LNCAP (cell line): ENCODE data around the gene NXPH4.

Experiments
- CTCF ChIP-seq: fragments of 450-650 bp; IDR thresholded peaks from 2 replicates; pipeline ENCODE4 v1.5.1; 2017; ENCODE audit warnings: mild to moderate bottlenecking

NXPH4 gene

GRCh38 chr12:57233357-57234232 lies 17.0 kb downstream of the NXPH4 start:
- TF ChIP-seq CTCF, result no peak

DNA sequence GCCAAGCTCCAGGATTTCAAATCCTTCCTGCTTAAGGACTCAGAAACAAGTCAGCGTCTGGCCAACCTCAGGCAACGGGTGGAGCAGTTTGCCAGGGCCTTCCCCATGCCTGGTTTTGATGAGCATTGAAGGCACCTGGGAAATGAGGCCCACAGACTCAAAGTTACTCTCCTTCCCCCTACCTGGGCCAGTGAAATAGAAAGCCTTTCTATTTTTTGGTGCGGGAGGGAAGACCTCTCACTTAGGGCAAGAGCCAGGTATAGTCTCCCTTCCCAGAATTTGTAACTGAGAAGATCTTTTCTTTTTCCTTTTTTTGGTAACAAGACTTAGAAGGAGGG lies 17.6 kb downstream of the NXPH4 start:
- TF ChIP-seq CTCF, result no peak

- no peak for TF ChIP-seq CTCF
These were observed 18.0 kb downstream of the NXPH4 start for GRCh38 chr12:57234571-57235016.

DNA sequence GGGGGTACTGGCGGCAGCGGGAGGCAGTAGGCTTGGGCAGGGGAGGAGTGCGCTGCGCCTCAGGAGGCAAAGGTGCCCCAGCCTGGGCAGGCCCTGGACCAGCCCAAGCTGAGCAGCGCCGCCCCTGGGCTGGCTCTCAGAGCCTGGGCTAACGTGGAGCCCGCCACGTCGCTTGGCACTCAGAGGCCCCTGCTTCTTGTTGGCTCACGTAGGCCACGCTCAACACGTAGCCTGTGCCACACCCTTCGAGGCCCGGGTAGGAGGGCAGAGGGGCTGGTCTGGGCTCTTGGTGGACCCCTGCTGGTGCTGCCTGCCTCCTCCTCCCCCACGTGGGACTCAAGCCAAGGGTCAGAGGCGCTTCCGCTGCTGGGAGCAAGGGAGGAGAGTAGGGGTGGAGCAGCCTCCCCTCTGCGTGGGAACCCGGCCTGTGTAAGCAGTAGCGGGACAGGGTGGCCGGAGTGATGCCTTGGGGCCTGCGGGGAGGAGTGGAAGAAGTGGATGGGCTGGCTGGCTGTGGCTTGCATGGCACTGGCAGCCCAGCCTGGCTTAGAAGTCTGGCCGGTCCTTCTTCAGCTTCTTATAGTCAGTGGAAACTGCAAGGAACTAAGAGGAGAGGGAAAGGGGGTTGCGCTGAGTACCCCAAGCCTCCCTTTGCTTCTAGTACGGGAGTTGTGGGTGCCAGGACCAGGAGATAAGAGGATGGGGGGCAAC lies 18.6 kb downstream of the NXPH4 start:
- no peak for TF ChIP-seq CTCF

- TF ChIP-seq CTCF, result no peak
These were observed 19.1 kb downstream of the NXPH4 start for GRCh38 chr12:57235728-57236131.

DNA sequence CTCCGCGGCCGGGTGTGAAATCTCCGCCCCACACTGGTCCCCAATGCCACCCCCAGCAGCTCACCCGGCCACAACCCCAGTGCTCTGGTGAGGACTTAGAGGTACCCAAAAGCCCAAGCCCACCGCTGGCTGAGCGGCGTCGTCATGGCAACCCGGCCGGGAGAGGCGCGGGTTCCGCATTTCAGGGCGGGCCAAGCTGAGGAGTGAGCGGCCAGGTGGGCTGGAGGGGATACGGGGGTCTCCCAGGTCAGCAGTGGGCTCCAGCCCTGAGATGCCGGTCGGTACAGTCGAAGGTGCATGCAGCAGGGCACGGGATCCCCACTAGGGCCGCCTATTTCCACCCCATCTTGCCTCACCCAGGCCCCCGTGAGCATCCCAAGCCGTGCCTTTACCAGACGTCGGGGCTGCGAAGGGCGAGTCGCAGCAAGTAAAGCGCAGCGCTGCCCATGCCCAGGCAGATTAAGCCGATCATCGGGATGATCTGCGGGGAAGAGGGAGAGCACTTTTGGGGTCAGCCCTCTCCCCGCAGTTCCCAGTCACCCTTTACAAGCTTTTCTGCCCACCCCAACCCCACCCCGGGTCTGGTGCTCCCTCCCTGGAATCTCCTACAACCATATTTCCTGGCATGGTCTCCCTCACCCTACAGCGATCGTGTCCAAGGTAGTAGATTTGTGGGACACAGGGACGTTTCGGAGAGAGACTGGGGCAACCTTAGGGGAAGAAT lies 19.8 kb downstream of the NXPH4 start:
- no peak for TF ChIP-seq CTCF

- TF ChIP-seq CTCF, result no peak
These were observed 20.5 kb downstream of the NXPH4 start for GRCh38 chr12:57236925-57237595.
